ENCODE measurements around the gene TMEM63C.

DNA sequence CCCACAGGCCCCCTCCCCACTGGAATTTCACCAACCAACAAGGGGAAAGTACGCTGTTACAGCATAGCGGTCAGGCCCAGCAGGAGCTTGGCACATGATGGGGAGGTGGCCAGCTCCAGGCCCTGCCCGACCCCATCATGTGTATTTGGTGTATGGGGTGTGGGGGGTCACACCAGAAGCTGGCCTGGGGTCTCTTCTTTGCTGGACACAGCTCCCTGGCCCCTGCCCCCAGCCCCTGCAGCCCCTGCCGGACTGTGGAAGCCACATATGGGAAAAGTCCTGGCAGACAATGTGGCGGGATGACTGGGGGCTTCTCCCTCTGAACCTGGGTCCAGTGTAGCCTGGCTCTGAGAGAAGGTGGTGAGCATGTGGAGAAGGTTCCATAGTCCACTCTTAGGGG, 77.0 kb downstream of the TMEM63C start:
- TF ChIP-seq, protein P1, sequence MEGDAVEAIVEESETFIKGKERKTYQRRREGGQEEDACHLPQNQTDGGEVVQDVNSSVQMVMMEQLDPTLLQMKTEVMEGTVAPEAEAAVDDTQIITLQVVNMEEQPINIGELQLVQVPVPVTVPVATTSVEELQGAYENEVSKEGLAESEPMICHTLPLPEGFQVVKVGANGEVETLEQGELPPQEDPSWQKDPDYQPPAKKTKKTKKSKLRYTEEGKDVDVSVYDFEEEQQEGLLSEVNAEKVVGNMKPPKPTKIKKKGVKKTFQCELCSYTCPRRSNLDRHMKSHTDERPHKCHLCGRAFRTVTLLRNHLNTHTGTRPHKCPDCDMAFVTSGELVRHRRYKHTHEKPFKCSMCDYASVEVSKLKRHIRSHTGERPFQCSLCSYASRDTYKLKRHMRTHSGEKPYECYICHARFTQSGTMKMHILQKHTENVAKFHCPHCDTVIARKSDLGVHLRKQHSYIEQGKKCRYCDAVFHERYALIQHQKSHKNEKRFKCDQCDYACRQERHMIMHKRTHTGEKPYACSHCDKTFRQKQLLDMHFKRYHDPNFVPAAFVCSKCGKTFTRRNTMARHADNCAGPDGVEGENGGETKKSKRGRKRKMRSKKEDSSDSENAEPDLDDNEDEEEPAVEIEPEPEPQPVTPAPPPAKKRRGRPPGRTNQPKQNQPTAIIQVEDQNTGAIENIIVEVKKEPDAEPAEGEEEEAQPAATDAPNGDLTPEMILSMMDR (IDR thresholded peaks at IDR 0.05; ENCODE audit: insufficient read depth, low read length, poor library complexity, severe bottlenecking), result no peak
- TF ChIP-seq EZH2phosphoT487 (conservative IDR thresholded peaks at IDR 0.05; ENCODE audit: low read length), result no peak
